Stimulated activated CD4-positive, alpha-beta T cell treated with anti-CD3 and anti-CD28 coated beads, Interleukin-1b, Interleukin-23, amount 100 ng/mL, for 1 hour (primary cell): ENCODE measurements around the gene LIMCH1.
"Not testable (repeated sequence)": the region's sequence is repeated elsewhere in the genome, so short reads cannot be mapped to it uniquely, and the experiment has no call there.

Experiments
- DNase-seq, 2 donors: peaks; one replicate each; pipeline ENCODE4 v3.0.0-alpha.2; 2020; ENCODE audit warnings: low read depth in 2 of 2

Gene LIMCH1

DNA sequence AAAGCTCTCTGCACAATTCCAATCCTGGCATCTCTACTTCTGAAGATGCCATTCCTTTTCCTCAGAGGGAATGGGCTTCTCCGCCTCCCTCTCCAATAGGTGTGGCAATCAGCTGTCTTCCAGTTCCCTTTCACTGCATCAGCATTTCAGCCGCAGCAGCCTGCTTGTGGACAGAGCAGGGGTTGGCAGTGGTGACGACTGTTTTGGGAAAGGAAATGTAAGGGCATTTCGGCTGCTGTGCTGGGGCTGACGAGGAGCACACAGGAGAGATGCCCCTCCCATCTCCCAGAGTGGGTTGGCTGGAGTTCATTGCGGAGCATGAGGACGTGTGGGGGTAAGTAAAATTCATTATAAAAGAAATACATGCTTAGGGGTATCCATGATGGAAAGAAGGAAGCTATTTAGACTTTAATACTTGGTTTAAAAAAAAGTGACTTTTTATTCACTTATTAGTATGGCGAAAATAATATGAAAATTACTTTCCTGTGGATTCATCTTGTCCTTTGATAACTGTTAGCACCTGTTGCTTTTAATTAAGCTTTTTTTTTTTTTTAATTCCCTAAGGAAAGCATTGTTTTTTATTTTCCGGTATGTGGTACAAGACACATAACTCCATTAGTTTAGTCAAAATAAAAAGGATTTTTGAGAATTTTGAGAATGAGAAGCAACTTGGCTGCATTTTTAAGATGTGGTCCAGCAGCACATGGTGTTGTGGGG, at the start of gene LIMCH1:
TSS of gene LIMCH1 (plus strand) at position 141 of the 717 bp plus-strand sequence. CDS start 67,839 bp downstream, outside the sequence.
- DNase-seq: no peak

DNA sequence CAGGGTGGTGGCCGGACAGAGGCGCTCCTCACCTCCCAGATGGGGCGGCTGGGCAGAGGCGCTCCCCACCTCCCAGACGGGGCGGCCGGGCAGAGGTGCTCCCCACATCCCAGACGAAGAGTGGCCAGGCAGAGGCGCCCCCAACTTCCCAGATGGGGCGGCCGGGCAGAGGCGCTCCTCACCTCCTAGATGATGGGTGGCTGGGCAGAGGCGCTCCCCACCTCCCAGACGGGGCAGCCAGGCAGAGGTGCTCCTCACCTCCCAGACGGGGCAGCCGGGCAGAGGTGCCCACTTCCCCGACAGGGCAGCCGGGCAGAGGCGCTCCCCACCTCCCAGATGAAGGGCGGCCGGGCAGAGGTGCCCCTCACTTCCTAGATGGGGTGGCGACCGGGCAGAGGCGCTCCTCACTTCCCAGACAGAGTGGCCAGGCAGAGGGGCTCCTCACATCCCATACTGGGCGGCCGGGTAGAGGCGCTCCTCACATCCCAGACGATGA, 46.8 kb upstream of the LIMCH1 start:
- not testable (repeated sequence) for DNase-seq

GRCh38 chr4:41496977-41497376, 41.0 kb upstream of the LIMCH1 start:
- DNase-seq: no peak

DNA sequence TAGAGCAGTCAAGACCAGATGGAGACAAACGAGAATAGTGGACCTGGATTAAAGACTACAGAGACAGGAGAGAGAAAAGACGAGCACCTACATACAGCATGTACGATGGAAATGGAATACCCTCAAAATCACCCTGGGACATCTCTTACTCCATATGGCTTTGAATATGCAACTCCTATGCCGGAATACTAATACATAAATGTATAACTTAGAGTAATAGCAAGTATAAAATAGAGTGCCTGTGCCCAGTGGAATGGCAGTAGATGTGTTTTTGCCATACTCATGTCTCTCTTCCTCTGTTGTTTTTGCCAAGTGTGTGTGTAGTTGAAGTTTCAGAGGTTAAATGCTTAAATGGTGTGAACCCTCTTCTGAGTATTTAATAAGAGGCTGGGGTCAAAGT, 39.8 kb upstream of the LIMCH1 start:
- no peak for DNase-seq

GRCh38 chr4:41504167-41504818, 33.7 kb upstream of the LIMCH1 start:
- DNase-seq: no peak

- no peak for DNase-seq
Measured at GRCh38 chr4:41505161-41505661, 32.7 kb upstream of the LIMCH1 start.

DNA sequence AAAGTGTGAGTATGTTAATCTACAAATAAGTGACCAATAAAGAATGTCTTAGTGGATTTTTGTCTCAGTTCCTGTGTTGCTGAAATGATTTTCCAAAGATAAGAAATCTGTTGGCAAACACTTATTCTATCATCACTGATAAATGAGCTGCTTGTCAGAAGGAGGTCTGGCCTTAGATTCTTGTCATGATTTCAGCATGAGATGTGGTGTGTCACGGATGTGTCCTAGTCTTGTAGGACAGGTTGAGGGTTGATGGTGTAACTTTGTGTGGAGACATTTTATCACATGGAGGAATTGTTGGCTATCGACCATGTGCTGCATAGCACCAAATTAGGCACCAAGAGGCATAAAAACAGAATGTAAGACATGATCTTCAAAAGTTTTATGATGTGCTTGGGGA, 31.8 kb upstream of the LIMCH1 start:
- DNase-seq: no peak

- DNase-seq: no peak
Measured at GRCh38 chr4:41507291-41507947, 30.5 kb upstream of the LIMCH1 start.

- DNase-seq: no peak
Measured at GRCh38 chr4:41509451-41509866, 28.5 kb upstream of the LIMCH1 start.

DNA sequence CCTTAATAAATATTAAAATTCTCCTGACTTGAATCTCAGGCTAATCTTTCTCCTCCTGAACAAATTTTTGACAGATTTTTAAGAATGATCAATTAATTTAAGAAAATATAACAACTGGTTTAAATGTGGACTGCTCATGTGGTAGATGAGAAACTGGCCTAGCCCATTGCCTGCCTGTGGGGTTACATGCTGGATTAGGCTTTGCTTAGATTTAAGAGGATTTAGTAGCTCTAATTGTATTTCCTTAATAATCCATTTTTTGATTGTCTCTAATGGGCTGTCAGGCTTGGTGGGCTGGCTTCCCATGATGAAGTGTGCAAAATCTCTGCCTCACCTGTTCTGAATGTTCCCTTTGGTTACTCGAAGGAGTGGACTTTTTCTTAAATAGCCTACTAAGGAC, 27.8 kb upstream of the LIMCH1 start:
- no peak for DNase-seq

DNA sequence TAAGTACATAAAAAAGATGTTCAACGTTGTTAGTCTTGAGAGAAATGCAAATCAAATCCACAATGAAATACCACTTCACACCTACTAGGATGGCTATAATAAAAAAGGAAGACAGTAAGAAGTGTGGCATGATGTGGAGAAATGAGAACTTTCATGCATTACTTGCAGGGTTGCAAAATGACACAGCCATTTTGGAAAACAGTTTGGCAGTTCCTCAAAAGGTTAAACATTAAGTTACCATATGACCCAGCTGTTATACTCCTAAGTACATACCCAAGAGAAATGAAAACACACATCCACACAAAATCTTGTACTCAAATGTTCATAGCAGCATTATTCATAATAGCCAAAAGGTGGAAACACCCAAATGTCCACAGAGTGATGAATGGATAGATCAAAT, 25.8 kb upstream of the LIMCH1 start:
- no peak for DNase-seq

GRCh38 chr4:41512596-41512995, 25.4 kb upstream of the LIMCH1 start:
- no peak for DNase-seq

DNA sequence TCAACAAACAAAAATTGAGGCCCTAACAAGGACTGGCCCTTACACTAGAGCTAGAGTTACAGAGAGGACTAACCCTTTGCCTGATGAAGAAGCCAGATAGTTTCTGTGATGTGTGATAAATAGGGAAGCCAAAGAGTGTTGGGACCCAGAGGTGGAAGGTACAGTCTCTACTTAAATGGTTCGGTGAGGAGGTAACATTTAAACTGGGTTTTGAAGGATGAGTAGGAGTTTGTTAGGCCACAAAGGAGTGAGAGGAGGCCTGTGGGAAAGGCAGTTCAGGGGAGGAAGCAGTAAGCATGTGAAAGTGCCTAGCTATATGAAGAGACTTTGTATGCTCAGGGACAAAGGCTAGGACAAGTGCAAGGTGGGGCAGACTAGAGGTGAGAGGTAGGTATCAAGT, 23.8 kb upstream of the LIMCH1 start:
- no peak for DNase-seq

DNA sequence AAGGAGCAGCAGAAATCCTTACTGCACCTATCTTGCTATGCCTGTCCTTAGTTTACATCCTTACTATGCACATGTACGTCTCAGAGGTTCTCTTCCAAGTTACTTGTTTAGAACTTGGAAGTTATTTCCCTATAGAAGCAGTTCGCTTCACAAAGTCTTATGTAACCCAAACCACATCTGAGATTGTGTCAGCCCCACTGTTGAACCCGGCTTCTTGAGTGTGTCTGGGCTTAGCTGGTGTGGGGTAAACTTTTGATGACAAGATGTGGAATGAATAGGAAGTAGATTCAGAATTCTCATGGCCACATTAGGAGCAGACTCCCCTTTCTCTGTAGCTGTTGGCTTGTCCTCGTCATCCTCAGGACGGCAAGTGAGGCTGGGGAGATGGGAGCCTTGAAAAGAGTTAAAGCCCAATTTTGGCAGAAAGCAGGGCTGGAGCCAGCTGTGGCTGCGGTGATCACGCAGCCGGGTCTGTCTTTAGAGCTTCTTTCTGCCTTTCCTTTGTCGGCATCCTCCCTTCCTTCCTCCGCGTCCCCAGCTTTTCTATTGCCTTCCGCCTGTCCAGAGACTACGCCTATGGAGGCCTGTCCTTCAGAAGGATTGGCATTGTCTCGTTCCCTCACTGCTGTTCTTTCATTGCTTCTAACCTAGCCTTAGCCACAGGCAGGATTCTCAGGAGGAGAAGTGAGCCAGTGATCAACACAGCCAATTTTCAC, 23.0 kb upstream of the LIMCH1 start:
- no peak for DNase-seq

GRCh38 chr4:41517121-41517520, 20.8 kb upstream of the LIMCH1 start:
- no peak for DNase-seq

DNA sequence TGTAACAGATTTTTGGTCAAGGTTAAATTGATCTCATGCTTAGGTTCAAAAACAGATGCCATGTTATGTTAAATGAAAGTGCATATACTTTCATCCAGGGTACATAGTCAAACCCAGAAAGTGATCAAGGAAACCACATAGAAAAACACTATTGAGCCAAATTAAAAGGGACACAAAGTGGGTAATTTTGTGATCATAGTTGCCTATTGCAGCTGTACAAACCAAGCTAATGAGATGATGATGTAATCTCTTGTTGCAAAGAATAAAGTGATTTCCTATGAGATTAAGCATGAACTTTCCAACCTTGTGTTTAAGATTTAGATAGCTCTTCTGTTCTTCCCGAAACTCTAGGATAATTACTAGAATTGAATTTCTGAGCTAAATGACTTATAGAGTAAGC, 20.2 kb upstream of the LIMCH1 start:
- DNase-seq: no peak

GRCh38 chr4:41524425-41524824, 13.5 kb upstream of the LIMCH1 start:
- no peak for DNase-seq

- no peak for DNase-seq
Measured at GRCh38 chr4:41525129-41525528, 12.8 kb upstream of the LIMCH1 start.

GRCh38 chr4:41526628-41527027, 11.3 kb upstream of the LIMCH1 start:
- DNase-seq: no peak

DNA sequence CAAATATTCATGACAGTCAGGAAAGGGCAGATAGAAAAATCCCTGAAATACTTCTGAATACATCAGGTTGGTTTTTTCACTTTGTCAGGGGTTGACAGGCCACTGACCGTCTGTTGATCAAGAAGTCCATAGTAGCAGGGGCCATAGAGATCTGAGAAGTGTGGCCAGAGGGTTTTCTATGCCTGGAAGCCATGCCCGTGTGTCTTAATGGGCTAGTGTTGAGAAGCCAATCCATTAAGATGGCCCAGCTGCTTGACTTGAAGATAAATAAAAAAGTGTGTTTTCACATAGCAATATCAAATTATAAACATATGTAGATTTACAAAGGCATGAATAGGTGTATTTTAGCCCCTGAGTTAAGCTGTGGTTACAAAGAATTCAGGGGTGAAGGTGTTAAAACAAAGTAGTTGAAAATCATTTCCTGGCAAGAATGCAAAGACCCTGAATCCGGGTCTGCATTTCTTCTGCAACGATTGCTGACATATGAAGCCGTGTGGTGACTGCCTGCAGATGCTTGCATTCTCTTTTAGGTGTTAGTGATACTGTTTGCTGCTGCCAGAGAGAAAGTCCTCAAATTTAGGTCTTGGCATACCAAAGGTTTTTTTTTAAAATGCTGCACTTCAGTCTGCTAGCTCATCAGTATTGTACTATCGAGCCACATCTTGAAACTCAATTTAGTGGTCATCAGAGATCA, 9.3 kb upstream of the LIMCH1 start:
- DNase-seq: no peak

GRCh38 chr4:41530741-41531140, 7.2 kb upstream of the LIMCH1 start:
- DNase-seq: no peak
